Endodermal cell (in vitro differentiated cells): ENCODE measurements around the gene SLC18B1. TPM values are rescaled to one million over a fixed set of nuclear protein-coding genes. Genes with fewer than 3 reads are reported as not detected.
A peak's percentile ranks its signal among the peaks of the same experiment; 100 is the strongest.
"Not testable (repeated sequence)": the region's sequence is repeated elsewhere in the genome, so short reads cannot be mapped to it uniquely, and the experiment has no call there.

Source experiments
- DNase-seq: peaks from one replicate; pipeline ENCODE4 v3.0.0-alpha.2; 2017
- H3K27ac ChIP-seq: 2 replicates; pipeline ENCODE4 v1.5.1; 2013; ENCODE audit warnings: mild to moderate bottlenecking, low read depth, low read length, moderate library complexity
- H3K27me3 ChIP-seq: 2 replicates; pipeline ENCODE4 v1.6.1; 2013; ENCODE audit warnings: mild to moderate bottlenecking, low read length, moderate library complexity; ENCODE audit not compliant: insufficient read depth, control insufficient read depth, poor library complexity, severe bottlenecking
- H3K36me3 ChIP-seq: 2 replicates; pipeline ENCODE4 v1.7.0; 2013; ENCODE audit warnings: mild to moderate bottlenecking, low read length, moderate library complexity; ENCODE audit not compliant: control insufficient read depth, insufficient read depth
- H3K4me1 ChIP-seq: one replicate; pipeline ENCODE4 v1.7.0; 2013; ENCODE audit warnings: low read length; ENCODE audit not compliant: control insufficient read depth, insufficient read depth
- H3K4me3 ChIP-seq: 2 replicates; pipeline ENCODE4 v1.5.1; 2013; ENCODE audit warnings: mild to moderate bottlenecking, low read length, moderate library complexity
- H3K9ac ChIP-seq: 2 replicates; pipeline ENCODE4 v1.6.1; 2013; ENCODE audit warnings: mild to moderate bottlenecking, low read length, moderate library complexity; ENCODE audit not compliant: poor library complexity, severe bottlenecking; ENCODE audit errors: extremely low read depth
- H3K9me3 ChIP-seq: 2 replicates; pipeline ENCODE4 v1.6.1; 2013; ENCODE audit warnings: mild to moderate bottlenecking, low read length, moderate library complexity; ENCODE audit not compliant: control insufficient read depth
- H3K27ac Mint-ChIP-seq: 2 replicates; pipeline ENCODE4 v1.8.0; 2020; ENCODE audit warnings: mixed read lengths
- H3K27me3 Mint-ChIP-seq: 2 replicates; pipeline ENCODE4 v1.8.0; 2021; ENCODE audit warnings: mild to moderate bottlenecking, mixed read lengths; ENCODE audit not compliant: insufficient read depth
- H3K36me3 Mint-ChIP-seq: 2 replicates; pipeline ENCODE4 v1.8.0; 2020; ENCODE audit warnings: low read depth, mixed read lengths
- H3K4me1 Mint-ChIP-seq: 2 replicates; pipeline ENCODE4 v1.8.0; 2020; ENCODE audit warnings: mixed read lengths
- H3K4me3 Mint-ChIP-seq: 2 replicates; pipeline ENCODE4 v1.8.0; 2020; ENCODE audit warnings: mild to moderate bottlenecking, moderate library complexity, mixed read lengths
- H3K9me3 Mint-ChIP-seq: 2 replicates; pipeline ENCODE4 v1.8.0; 2020; ENCODE audit warnings: mild to moderate bottlenecking, mixed read lengths
- CTCF ChIP-seq: fragments of 200-600 bp; sonication (generic); conservative IDR thresholded peaks from 2 replicates; pipeline ENCODE4 v1.5.0; 2021; ENCODE audit warnings: antibody characterized with exemption, mild to moderate bottlenecking
- WGBS, 2 experiments: methylation state at CpG; one replicate each; pipeline versions ENCODE4 v1.1.5 to v1.1.7; 2013; ENCODE audit warnings: missing lambda C conversion rate in 2 of 2, mixed read lengths in 1 of 2; ENCODE audit not compliant: insufficient coverage in 1 of 2, insufficient read length in 1 of 2; 5-methylcytosine and 5-hydroxymethylcytosine counted together
- total RNA-seq, 2 donors: library from RNA; stranded (reverse); fragmentation: NEBNext Ultra II Directional in 1 of 2; extraction: Animal tissue kit (Norgen Biotek cat#: 25700) in 1 of 2; gene quantifications; 2 replicates in 1 of 2; 3 replicates in 1 of 2; pipeline ENCODE4 v1.2.1, GENCODE V29; 2021

SLC18B1 gene
- total RNA-seq, 2 donors from 2014 or later = 10.9 to 15.3 TPM

DNA sequence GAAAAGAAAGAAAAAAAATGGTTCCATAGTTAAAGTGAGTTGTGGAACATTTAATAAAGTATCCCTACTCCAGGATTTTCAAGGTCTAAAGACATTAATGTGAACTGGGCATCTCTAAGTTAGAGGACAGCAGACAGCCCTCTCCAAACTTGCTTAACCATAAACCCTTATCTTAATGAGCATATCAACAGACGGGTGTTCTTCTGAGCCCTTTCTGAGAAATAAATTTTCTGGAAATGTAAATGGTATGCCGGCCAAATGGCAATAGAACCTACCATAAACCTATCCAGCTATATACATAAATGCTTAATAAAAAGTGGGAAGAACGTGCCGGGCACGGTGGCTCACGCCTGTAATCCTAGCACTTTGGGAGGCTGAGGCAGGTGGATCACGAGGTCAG lies 12.5 kb downstream of the SLC18B1 start:
- no peak for TF ChIP-seq CTCF
- no peak overlapping the region for H3K27ac ChIP-seq
- H3K9me3 ChIP-seq = no peaks in the 10 kb centered on the region
- H3K4me1 ChIP-seq = no peaks in the 10 kb centered on the region
- H3K4me3 ChIP-seq = no peak overlapping the region
- H3K36me3 ChIP-seq = no peaks in the 10 kb centered on the region
- 70 to 96% methylated on average over 2 to 5 of the region's 7 CpGs for WGBS, 2 experiments
- H3K27me3 Mint-ChIP-seq = no peaks in the 10 kb centered on the region
- H3K9ac ChIP-seq = no peak overlapping the region
- H3K9me3 Mint-ChIP-seq = no peaks in the 10 kb centered on the region
- H3K27ac Mint-ChIP-seq = no peak overlapping the region
- H3K27me3 ChIP-seq = no peaks in the 10 kb centered on the region
- H3K36me3 Mint-ChIP-seq = peaks cover 33% of the 10 kb centered on the region
- no peak overlapping the region for H3K4me3 Mint-ChIP-seq
- H3K4me1 Mint-ChIP-seq = no peaks in the 10 kb centered on the region
- no peak for DNase-seq

DNA sequence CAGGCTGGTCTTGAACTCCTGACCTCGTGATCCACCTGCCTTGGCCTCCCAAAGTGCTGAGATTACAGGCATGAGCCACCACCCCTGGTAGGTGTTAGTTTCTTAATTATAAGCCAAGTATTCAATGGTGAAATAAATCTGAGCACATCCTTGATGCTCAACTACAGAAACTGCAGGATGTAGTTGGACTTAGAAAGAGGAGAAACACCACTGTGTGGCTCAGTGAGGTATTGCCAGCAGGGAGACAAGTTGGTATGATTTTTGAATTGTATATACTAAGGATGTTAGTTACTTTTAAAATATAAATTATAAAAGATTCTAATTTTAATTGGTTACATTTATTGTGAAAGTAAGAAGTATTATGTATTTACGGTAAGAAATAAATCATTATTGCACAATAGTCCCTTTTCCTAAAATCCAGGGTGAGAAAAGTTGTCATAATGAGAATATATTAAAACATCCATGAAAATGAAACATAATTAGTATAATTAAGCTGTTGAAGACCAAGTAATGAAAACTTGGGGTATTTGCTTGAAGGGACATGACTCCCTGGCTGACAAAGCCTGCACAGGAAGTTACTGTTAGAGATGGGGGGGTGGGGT lies 17.6 kb downstream of the SLC18B1 start:
- Histone ChIP-seq H3K27ac (no peak overlapping the region), H3K27me3 (no peaks in the 10 kb centered on the region), H3K4me3 (no peak overlapping the region), H3K9me3 (no peaks in the 10 kb centered on the region), H3K9ac (no peak overlapping the region), H3K36me3 (no peaks in the 10 kb centered on the region), H3K4me1 (no peaks in the 10 kb centered on the region)
- peak; percentile 65 for TF ChIP-seq CTCF
- H3K9me3 Mint-ChIP-seq = no peaks in the 10 kb centered on the region
- peaks cover 13% of the 10 kb centered on the region for H3K36me3 Mint-ChIP-seq
- no peak overlapping the region for H3K27ac Mint-ChIP-seq
- H3K27me3 Mint-ChIP-seq = no peaks in the 10 kb centered on the region
- 50% methylated on average over 1 of the region's 2 CpGs; no CpG with 5 or more reads in 1 of the 2 experiments for WGBS, 2 experiments
- no peak overlapping the region for H3K4me3 Mint-ChIP-seq
- peak; percentile 45 for DNase-seq
- H3K4me1 Mint-ChIP-seq = no peaks in the 10 kb centered on the region

- H3K4me3 Mint-ChIP-seq, H3K27ac Mint-ChIP-seq, H3K27ac ChIP-seq, H3K27me3 ChIP-seq, H3K9me3 Mint-ChIP-seq, H3K4me1 Mint-ChIP-seq, H3K36me3 ChIP-seq, H3K9ac ChIP-seq, H3K4me3 ChIP-seq, H3K27me3 Mint-ChIP-seq, DNase-seq, H3K4me1 ChIP-seq, H3K9me3 ChIP-seq: not testable (repeated sequence)
- WGBS, 2 experiments = 97 to 98% methylated on average over 7 to 8 of the region's 8 CpGs
- H3K36me3 Mint-ChIP-seq = peaks cover 10% of the 10 kb centered on the region
Measured at GRCh38 chr6:132777881-132778280, 20.6 kb downstream of the SLC18B1 start.

- Mint-ChIP-seq H3K4me1 (no peaks in the 10 kb centered on the region), H3K27me3 (no peaks in the 10 kb centered on the region), H3K27ac (no peak overlapping the region), H3K4me3 (peak overlapping the region; percentile 56), H3K9me3 (no peaks in the 10 kb centered on the region), H3K36me3 (peaks cover 9% of the 10 kb centered on the region)
- no peaks in the 10 kb centered on the region for H3K4me1 ChIP-seq
- H3K9ac ChIP-seq = no peak overlapping the region
- WGBS, 2 experiments = 15 to 16% methylated on average over 4 to 6 of the region's 6 CpGs
- H3K4me3 ChIP-seq = peak overlapping the region; percentile 73
- no peaks in the 10 kb centered on the region for H3K36me3 ChIP-seq
- TF ChIP-seq CTCF = peak; percentile 93
- H3K9me3 ChIP-seq = no peaks in the 10 kb centered on the region
- DNase-seq = peak; percentile 90
- no peaks in the 10 kb centered on the region for H3K27me3 ChIP-seq
- no peak overlapping the region for H3K27ac ChIP-seq
Measured at GRCh38 chr6:132768051-132768517, 30.4 kb downstream of the SLC18B1 start.
